GM18520 (cell line): Measurements from ENCODE around the gene C12orf57.
"Not testable (repeated sequence)": the region's sequence is repeated elsewhere in the genome, so short reads cannot be mapped to it uniquely, and the experiment has no call there.

Experiments used
- ATAC-seq: cut with Tn5 transposase; IDR thresholded peaks from one replicate; pipeline ENCODE4 v1.9.1; 2021; ENCODE audit not compliant: unreplicated experiment

Gene C12orf57

GRCh38 chr12:6943722-6944380 is at the start of gene C12orf57, which contains the start of gene RNU7-1:
Gene C12orf57, plus strand, starts transcription at chr12:6944022. Its CDS starts 100 bp downstream, at chr12:6944122.
Gene RNU7-1, plus strand, starts transcription at chr12:6943816.
- peak; percentile 25 for ATAC-seq

DNA sequence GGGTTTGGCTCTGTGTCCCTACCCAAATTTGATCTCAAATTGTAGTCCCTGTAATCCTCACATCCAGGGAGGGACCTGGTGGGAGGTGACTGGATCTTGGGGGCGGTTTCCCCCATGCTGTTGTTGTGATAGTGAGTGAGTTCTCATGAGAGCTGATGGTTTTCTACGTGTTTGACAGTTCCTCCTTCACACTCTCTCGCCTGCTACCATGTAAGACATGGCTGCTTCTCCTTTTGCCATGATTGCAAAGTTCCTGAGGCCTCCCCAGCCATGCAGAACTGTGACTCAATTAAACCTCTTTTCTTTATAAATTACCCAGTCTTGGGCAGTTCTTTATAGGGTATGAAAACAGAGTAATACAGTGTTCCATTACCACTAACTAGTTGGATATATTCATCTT is 49.5 kb upstream of the C12orf57 start:
- no peak for ATAC-seq

DNA sequence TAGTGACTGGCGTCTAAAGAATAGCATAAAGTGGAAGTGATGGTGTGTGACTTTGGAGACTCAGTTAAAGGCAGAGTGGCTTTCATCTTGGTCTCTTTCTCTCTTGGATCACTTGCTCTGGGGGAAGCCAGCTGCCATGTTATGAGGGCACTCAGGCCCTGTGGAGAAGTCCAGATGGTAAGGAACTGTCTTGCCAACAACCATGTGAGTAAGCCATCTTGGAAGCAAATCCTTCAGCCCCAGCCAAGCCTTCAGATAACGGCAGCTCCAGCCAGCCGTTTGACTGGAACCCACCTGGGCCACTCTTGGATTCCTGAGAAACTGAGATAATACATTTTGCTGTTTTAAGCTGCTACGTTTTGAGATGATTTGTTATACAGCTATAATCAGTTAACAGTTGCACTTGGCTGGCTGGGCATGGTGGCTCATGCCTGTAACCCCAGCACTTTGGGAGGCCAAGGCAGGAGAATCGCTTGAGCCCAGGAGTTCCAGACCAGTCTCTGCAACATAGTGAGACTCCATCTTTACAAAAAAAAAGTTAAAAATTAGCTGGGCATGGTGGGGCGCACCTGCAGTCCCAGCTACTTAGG is 46.9 kb upstream of the C12orf57 start:
- no peak for ATAC-seq

- no peak for ATAC-seq
Observed at GRCh38 chr12:6899427-6899826, 44.4 kb upstream of the C12orf57 start.

GRCh38 chr12:6899837-6900519 is 43.8 kb upstream of the C12orf57 start:
- ATAC-seq: no peak

- ATAC-seq: no peak
Observed at GRCh38 chr12:6902448-6902847, 41.4 kb upstream of the C12orf57 start.

GRCh38 chr12:6903722-6904121 is 40.1 kb upstream of the C12orf57 start:
- no peak for ATAC-seq

DNA sequence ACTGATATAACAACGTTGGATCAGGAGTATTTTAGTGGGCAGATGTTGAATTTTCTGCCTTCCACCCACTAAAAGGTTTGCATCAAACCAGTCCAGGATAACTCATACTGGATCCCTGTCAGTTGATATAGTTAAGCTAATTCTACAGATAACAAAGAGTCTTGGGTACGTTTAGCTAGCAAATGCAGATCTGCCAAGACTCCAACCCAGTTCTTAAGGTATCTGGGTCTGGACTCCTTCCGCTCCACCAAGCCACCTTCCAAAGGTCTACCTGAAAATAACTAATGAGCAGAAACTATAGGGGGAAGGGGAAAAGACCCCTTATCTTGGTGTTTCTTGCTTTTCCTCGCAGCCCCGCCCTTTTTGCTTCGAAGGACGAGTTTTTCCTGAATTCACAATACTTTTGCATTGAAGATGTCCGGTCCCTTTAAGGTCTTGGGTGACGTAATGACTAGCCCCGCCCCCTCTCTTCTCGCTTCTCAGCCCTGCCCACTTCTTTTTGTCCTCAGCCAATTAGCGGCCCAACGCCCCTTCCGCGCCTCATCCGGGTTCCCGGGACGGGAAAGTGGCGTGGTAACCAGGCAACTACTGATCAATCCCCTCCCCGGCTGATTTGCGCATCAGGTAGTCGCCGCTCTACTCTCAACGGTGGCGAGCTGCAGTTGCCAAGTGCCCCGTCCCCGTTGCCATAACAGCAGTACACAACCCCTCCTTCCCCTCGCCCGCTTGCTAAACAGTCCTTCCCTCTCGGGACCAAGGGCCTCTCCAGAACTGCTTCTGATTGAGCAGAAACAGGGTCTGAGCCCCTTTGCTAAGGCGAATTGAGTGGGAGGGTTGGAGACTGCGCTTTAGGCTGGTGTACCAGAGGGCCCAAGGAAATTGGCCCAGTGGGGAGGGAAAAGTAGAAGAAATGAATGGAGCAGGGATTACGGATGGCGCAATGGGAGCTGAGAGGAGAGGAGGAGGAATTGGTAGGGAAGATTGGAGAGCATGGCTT is 39.2 kb upstream of the C12orf57 start, which contains the start of gene LRRC23:
Gene LRRC23, plus strand, starts transcription at position 543 of the 997 bp plus-strand sequence. CDS start 812 bp downstream, outside the sequence.
- ATAC-seq: peak; percentile 76

DNA sequence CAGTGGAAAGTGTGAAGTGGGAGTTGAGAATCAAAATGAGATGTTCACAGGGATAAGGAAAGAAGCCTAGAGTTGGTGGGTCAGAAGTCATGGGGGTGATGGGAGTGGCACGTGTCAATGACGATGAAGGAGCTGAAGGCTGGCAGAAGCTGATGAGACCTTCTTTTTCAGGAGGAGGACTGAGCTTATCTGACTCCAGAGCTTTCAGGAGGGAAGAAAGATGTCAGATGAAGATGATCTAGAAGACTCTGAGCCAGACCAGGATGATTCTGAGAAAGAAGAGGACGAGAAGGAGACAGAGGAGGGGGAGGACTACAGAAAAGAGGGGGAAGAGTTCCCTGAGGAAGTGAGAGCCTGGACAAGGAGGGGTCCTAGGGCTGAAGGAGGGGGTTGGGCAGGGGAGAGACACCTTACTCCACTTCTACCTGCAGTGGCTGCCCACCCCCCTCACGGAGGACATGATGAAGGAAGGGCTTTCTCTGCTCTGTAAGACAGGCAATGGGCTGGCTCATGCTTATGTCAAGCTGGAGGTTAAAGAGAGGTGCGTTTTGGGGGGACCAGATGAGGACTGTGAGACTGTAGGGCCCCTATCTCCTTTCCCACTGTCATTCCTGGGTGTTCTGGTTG is 38.3 kb upstream of the C12orf57 start:
- no peak for ATAC-seq

GRCh38 chr12:6908141-6908540 is 35.7 kb upstream of the C12orf57 start:
- not testable (repeated sequence) for ATAC-seq

DNA sequence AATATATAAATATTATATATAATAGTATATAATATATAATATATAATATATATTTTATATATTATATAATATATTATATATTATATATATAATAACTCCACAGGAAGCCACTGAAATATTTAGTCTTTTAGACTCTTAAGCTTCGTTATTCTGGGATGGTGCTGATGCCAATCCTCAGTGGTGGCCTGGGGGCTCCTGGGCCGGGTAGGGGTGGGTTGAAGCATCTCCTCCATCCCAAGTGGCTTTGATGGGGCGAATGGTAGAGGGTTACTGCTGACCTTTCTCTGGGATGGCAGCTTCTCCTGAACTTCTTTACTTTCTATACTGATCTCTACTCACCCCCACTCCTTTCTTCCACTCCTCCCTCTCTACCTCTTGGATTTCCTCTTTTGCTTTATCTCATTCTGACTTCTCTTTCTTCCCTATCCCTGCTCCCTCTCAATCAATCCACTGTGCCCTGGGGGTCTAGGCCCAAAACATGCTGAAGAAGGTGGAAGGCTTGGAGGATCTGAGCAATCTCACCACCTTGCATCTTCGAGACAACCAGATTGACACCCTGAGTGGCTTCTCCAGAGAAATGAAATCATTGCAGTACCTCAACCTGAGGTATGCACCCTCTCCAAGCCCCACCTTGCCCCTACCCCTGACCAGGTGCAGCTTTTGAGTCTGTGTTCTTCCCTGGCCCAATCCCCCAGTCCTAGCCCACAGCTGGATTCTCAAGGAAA is 34.2 kb upstream of the C12orf57 start:
- ATAC-seq: no peak

DNA sequence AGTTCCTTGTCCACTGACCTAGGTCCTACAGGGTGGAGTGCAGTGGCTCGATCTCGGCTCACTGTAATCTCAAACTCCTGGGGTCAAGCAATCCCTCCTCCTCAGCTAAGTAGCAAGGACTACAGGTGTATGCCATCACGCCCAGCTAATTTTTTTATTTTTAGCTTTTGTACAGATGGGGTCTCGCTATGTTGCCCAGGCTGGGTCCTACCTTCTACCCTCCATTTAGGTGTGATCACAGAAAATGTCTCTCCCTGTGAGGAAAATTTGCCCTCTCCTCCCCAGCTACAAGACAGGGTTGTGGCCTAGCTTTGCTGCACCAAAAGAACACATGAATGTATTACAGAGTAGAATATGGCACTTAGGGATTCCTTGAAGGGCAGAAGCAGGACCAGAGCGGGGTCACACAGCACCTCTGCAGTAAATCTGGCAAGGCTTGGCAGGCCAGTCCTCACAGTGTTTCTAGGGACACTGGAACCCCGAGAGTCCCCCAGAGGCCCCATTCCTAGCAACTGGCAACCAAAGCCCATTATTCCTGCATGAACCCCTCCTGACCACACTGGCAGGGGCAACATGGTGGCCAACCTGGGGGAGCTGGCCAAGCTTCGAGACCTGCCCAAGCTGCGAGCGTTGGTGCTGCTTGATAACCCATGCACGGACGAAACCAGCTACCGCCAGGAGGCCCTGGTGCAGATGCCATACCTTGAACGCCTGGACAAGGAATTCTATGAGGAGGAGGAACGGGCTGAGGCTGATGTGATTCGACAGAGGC is 31.5 kb upstream of the C12orf57 start:
- ATAC-seq: no peak

DNA sequence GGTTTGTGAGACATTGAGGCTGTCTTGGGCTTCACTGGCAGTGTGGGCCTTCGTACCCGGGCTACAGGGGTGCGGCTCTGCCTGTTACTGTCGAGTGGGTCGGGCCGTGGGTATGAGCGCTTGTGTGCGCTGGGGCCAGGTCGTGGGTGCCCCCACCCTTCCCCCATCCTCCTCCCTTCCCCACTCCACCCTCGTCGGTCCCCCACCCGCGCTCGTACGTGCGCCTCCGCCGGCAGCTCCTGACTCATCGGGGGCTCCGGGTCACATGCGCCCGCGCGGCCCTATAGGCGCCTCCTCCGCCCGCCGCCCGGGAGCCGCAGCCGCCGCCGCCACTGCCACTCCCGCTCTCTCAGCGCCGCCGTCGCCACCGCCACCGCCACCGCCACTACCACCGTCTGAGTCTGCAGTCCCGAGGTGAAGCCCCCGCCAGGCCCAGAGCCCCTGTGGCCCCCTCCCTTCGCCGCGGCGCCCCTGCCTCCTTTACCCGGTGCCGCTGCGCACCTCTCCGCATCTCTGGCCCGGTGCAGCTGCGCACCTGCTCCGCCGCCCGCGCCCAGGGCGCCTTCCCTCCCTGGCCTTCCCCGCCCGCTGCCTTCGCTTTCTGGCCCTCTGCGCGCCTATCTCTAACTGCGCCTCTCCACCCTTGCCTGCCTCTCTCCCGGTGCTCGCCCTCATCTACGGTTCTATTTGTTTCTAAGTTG is 29.4 kb upstream of the C12orf57 start, which contains the start of gene ENO2:
Gene ENO2, plus strand, starts transcription at position 335 of the 701 bp plus-strand sequence. CDS start 1,253 bp downstream, outside the sequence.
- ATAC-seq: peak; percentile 62

- ATAC-seq: no peak
Observed at GRCh38 chr12:6914947-6915788, 28.7 kb upstream of the C12orf57 start.

GRCh38 chr12:6915789-6916285 is 28.0 kb upstream of the C12orf57 start:
- no peak for ATAC-seq

DNA sequence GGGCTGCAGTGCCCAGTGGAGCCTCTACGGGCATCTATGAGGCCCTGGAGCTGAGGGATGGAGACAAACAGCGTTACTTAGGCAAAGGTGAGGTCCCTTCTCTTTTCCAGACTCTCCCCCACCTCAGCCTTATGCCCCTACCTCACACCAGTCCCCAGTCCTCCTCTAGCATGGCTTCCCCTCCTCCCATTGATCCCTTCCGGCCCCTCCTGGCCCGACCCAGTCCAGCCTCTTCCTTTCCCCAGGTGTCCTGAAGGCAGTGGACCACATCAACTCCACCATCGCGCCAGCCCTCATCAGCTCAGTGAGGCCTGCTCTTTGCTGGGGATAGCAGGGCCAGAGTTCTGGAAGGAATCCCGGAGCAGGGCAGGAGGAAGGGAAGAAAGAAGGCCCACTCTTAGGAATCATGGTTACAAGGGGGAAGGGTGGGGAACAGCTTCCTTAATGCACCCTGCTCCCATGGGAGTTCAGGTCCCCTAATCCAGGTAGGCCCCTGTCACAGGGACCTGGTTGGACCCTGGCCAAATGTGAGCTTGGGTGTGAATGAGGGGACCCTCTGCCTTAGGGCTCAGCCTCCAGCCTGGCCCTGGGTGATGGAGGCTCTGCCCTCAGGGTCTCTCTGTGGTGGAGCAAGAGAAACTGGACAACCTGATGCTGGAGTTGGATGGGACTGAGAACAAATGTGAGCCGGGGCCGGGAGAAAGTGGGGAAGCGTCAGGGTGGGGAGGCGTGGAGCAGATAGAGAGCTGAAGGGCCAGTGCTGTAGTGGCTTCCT is 27.2 kb upstream of the C12orf57 start:
- ATAC-seq: no peak
